ENCODE results near the gene CCR1. TPM values are rescaled to one million over a fixed set of nuclear protein-coding genes. Genes with fewer than 3 reads are reported as not detected.

CCR1 gene
- total RNA-seq, 1 donor from 2014 or later: 0.12 TPM

- no peak for DNase-seq (ENCODE audit: low read depth, low spot score)
- Mint-ChIP-seq H3K4me1 (no peaks in the 10 kb centered on the region), H3K27me3 (ENCODE audit: low read depth) (peaks cover 19% of the 10 kb centered on the region), H3K4me3 (no peak overlapping the region), H3K27ac (ENCODE audit: unreplicated experiment) (no peak overlapping the region), H3K9me3 (no peaks in the 10 kb centered on the region), H3K36me3 (ENCODE audit: low read depth) (no peaks in the 10 kb centered on the region)
- TF ChIP-seq, protein P1, sequence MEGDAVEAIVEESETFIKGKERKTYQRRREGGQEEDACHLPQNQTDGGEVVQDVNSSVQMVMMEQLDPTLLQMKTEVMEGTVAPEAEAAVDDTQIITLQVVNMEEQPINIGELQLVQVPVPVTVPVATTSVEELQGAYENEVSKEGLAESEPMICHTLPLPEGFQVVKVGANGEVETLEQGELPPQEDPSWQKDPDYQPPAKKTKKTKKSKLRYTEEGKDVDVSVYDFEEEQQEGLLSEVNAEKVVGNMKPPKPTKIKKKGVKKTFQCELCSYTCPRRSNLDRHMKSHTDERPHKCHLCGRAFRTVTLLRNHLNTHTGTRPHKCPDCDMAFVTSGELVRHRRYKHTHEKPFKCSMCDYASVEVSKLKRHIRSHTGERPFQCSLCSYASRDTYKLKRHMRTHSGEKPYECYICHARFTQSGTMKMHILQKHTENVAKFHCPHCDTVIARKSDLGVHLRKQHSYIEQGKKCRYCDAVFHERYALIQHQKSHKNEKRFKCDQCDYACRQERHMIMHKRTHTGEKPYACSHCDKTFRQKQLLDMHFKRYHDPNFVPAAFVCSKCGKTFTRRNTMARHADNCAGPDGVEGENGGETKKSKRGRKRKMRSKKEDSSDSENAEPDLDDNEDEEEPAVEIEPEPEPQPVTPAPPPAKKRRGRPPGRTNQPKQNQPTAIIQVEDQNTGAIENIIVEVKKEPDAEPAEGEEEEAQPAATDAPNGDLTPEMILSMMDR (conservative IDR thresholded peaks at IDR 0.05): no peak
These were observed 25.1 kb upstream of the CCR1 start for GRCh38 chr3:46233194-46233593.

DNA sequence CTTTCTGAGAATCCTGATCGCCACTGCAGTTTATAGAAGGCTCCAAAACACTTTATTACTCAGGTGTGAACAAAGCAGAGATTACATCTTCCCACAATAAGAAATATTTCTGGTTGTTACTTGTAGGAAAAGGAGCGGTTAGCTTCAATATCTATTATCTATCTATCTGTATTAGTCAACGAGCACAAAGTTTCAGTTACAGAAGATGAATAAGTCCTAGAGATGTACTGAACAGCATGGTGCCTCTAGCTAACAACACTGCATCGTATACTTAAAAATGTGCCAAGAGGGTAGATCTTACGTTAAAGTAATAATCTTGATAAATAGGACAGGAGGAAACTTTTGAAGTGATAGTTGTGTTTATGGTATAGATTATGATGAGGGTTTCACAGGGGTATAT is 23.2 kb upstream of the CCR1 start:
- H3K9me3 Mint-ChIP-seq: peaks cover 3% of the 10 kb centered on the region
- peaks cover 12% of the 10 kb centered on the region for H3K27me3 Mint-ChIP-seq (ENCODE audit: low read depth)
- TF ChIP-seq, protein P1 (conservative IDR thresholded peaks at IDR 0.05): no peak
- H3K27ac Mint-ChIP-seq (ENCODE audit: unreplicated experiment): no peak overlapping the region
- H3K4me3 Mint-ChIP-seq: no peak overlapping the region
- H3K36me3 Mint-ChIP-seq (ENCODE audit: low read depth): no peaks in the 10 kb centered on the region
- no peaks in the 10 kb centered on the region for H3K4me1 Mint-ChIP-seq
- DNase-seq (ENCODE audit: low read depth, low spot score): no peak

- Mint-ChIP-seq H3K27me3 (ENCODE audit: low read depth) (peaks cover 26% of the 10 kb centered on the region), H3K4me1 (no peaks in the 10 kb centered on the region), H3K9me3 (peaks cover 4% of the 10 kb centered on the region), H3K27ac (ENCODE audit: unreplicated experiment) (no peak overlapping the region), H3K4me3 (no peak overlapping the region), H3K36me3 (ENCODE audit: low read depth) (no peaks in the 10 kb centered on the region)
- TF ChIP-seq, protein P1 (conservative IDR thresholded peaks at IDR 0.05): no peak
- no peak for DNase-seq (ENCODE audit: low read depth, low spot score)
These were observed 20.4 kb upstream of the CCR1 start for GRCh38 chr3:46228260-46229242.

DNA sequence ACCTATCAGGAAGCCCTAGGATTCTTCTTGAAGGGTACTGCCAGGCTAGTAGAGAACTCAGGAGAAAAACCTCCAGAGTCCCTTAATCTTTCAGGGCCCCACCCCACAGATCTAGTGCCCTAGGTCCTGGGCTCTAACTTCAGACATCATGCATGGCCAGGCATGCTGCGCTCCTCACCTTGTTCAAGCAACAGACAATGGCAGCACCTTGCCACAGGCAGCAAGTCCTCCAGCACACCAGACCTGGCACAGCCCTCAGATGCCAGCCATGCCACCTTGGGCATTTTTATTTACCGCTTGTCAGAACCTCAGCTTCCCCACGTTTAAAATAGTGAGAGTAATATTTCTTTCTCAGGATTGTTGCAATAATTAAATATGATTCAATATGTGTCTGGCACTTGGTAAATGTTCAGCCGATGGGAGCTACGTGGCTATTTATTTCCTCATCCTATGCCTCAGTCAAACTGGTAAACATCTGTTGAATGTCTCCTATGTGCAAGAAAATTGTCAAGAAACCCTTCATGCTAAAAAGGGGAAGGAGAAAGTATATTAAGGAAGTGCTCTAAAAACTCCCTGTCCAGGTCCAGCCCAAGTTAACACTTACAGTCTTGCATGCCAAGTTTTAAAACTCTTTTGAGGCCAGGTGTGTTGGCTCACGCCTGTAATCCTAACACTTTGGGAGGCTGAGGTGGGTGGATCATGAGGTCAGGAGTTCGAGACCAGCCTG is 14.5 kb upstream of the CCR1 start:
- Mint-ChIP-seq H3K27me3 (ENCODE audit: low read depth) (peaks cover 23% of the 10 kb centered on the region), H3K27ac (ENCODE audit: unreplicated experiment) (no peak overlapping the region), H3K4me1 (no peaks in the 10 kb centered on the region), H3K9me3 (peaks cover 14% of the 10 kb centered on the region), H3K4me3 (no peak overlapping the region), H3K36me3 (ENCODE audit: low read depth) (no peaks in the 10 kb centered on the region)
- no peak for DNase-seq (ENCODE audit: low read depth, low spot score)
- TF ChIP-seq, protein P1 (conservative IDR thresholded peaks at IDR 0.05): no peak

DNA sequence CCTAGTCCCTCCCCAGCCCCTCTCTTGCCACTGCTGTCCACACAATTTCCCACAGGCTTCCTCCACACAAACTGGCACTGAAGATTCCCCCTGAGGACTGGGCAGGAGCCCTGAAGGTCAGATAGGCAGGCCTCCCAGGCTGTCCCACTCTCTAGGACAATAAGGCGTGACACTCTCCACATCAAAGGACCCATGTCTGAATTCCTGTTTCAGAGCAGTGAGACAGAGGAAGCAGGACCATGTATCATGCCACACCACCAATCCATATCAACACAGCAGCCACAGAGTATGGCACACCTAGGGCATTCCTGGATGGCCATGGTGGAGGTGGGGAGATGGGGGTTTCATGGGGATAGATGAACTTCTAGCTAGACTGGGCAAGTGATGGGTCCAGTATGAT is 13.8 kb upstream of the CCR1 start:
- no peak overlapping the region for H3K4me3 Mint-ChIP-seq

More for the DNA sequence above, 13.8 kb upstream of the CCR1 start:
- TF ChIP-seq, protein P1 (conservative IDR thresholded peaks at IDR 0.05): no peak
- H3K9me3 Mint-ChIP-seq: peaks cover 15% of the 10 kb centered on the region
- H3K27ac Mint-ChIP-seq (ENCODE audit: unreplicated experiment): no peak overlapping the region
- no peaks in the 10 kb centered on the region for H3K36me3 Mint-ChIP-seq (ENCODE audit: low read depth)
- H3K4me1 Mint-ChIP-seq: no peaks in the 10 kb centered on the region
- H3K27me3 Mint-ChIP-seq (ENCODE audit: low read depth): peaks cover 25% of the 10 kb centered on the region
- DNase-seq (ENCODE audit: low read depth, low spot score): no peak

Data from neural crest cell (in vitro differentiated cells).